ENCODE measurements around the gene CNTN5.

The CNTN5 gene

DNA sequence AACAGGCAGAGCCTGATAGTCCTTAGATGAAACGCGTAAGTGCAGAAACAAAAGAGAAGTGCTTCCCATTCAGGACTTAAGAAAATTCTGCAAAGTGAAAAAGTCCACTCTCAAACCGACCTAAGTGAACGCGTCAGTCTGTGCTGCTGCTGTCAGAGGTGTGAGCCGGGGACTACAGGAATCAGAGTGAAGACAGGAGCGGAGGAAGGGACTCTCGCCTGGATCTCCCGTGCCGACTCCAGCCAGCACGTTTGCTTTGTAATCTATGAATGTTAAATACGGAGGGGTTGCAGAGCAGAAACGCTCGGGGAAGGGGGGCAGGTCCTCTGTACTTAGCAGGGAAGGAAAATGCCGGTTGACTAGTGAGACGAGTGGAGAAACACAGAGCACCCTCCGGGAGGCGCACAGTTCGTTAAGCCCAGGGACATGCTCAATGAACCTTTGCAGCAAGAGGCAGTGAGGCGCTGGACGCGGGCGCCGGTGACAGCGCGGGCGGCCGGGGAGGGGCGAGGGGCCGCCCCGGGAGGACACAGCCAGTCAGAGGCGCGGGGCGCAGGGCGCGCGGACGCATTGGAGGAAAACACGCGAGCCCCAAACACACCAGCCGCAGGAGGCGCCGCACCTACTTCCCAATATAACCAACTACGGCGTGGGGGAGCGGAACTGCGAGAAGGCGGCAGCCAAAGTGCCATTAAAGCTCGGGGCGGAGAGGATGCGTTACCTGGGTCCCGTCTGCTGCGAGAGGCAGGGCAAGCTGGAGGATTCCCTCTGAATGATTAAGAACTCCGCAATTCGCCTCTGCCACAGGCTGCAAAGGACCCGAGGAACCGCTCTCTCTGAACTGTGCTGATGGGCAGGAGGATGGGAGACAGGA is at the start of gene CNTN5:
CNTN5 (plus strand) TSS at position 598 of the 874 bp plus-strand sequence.
- Histone ChIP-seq H3K9me3 (no peaks in the 10 kb centered on the region), H3K27ac (no peak within 1 kb of the TSS), H3K4me3 (peak within 1 kb of the TSS; percentile 39 to 44), H3K4me1 (peaks cover 0 to 18% (median 11%) of the 10 kb centered on the region in 4 donors), H3K36me3 (no peaks in the 10 kb centered on the region), H3K27me3 (peaks cover 0 to 40% of the 10 kb centered on the region in 2 donors)
- no peak for TF ChIP-seq CTCF (IDR thresholded peaks at IDR 0.05)
- DNase-seq = peak; percentile 32 to 67
- intact Hi-C loops (cut with DNase I; ENCODE audit: low total_unique reads) = no loop called here

DNA sequence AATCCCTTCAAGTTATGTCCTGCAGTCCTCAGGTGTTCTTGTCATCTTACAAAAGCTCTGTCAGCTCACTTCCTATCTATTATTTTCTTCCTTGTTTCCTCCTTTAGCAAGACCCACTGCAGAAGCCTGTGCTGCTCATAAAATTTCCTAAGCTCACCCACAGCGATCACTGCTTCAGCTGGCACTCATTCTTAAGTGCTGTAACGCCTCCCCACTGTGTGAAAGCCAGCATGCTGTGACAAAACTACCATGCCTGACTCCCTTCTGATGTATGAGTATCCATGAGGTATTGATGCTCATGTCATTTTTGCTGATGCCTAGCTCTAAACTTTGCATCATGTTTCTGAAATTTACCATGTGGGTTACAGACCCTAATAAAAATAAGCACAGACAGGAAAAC is 41.5 kb upstream of the CNTN5 start:
- Histone ChIP-seq H3K36me3 (no peaks in the 10 kb centered on the region), H3K9me3 (no peaks in the 10 kb centered on the region)

GRCh38 chr11:99015634-99016454 is 4.9 kb upstream of the CNTN5 start:
- H3K9me3 ChIP-seq = no peaks in the 10 kb centered on the region
- no peak overlapping the region for H3K4me3 ChIP-seq
- peaks cover 0 to 13% (median 8%) of the 10 kb centered on the region in 4 donors for H3K4me1 ChIP-seq
- H3K27ac ChIP-seq = no peak overlapping the region
- H3K36me3 ChIP-seq = no peaks in the 10 kb centered on the region
- TF ChIP-seq CTCF (IDR thresholded peaks at IDR 0.05) = peak; percentile 62 to 81
- H3K27me3 ChIP-seq = peaks cover 0 to 14% of the 10 kb centered on the region in 2 donors
- intact Hi-C loops (cut with DNase I; ENCODE audit: low total_unique reads) = no loop called here
- DNase-seq = no peak

More for the DNA sequence above, 41.5 kb upstream of the CNTN5 start:
- TF ChIP-seq CTCF (IDR thresholded peaks at IDR 0.05) = no peak
- no peak overlapping the region for H3K4me3 ChIP-seq
- DNase-seq = no peak
- H3K27me3 ChIP-seq = no peaks in the 10 kb centered on the region
- H3K4me1 ChIP-seq = no peaks in the 10 kb centered on the region
- intact Hi-C loops (cut with DNase I; ENCODE audit: low total_unique reads) = no loop called here
- no peak overlapping the region for H3K27ac ChIP-seq

DNA sequence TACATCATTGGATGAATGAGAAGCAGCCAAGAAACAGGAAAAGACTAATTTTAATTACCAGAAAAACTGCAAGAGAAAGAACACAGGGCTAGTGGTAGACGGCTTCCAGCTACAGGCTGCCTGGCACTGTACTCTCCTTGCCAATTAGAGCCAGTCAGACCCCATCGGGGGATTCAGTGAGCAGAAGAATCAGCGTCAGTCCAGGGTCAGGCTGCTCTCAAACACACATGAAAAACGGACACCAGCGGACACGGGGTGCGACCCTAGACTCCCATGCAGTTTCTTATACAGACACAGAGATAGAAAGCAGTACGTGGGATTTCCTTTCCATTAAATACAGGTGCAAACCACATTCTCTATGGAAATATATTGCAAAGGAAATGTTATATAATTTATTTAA is 1.1 kb upstream of the CNTN5 start:
- intact Hi-C loops (cut with DNase I; ENCODE audit: low total_unique reads) = no loop called here
- no peaks in the 10 kb centered on the region for H3K36me3 ChIP-seq
- H3K4me1 ChIP-seq = peaks cover 0 to 18% (median 11%) of the 10 kb centered on the region in 4 donors
- peaks cover 0 to 40% of the 10 kb centered on the region in 2 donors for H3K27me3 ChIP-seq
- H3K9me3 ChIP-seq = no peaks in the 10 kb centered on the region
- H3K4me3 ChIP-seq = peak overlapping the region in 1 of 2 donors; percentile 39
- DNase-seq = no peak
- no peak for TF ChIP-seq CTCF (IDR thresholded peaks at IDR 0.05)
- no peak overlapping the region for H3K27ac ChIP-seq

GRCh38 chr11:99037057-99037456 is 16.3 kb downstream of the CNTN5 start:
- TF ChIP-seq CTCF (IDR thresholded peaks at IDR 0.05) = no peak
- Histone ChIP-seq H3K27ac (no peak overlapping the region), H3K27me3 (no peaks in the 10 kb centered on the region), H3K4me1 (no peaks in the 10 kb centered on the region), H3K4me3 (no peak overlapping the region), H3K9me3 (no peaks in the 10 kb centered on the region), H3K36me3 (no peaks in the 10 kb centered on the region)
- DNase-seq = no peak
- intact Hi-C loops (cut with DNase I; ENCODE audit: low total_unique reads) = no loop called here
